GM12801 (cell line): ENCODE data around the gene CCL16.

Experiments
- CTCF ChIP-seq: IDR thresholded peaks from one replicate; pipeline ENCODE4 v1.5.1; 2011; ENCODE audit warnings: control low read depth; ENCODE audit not compliant: insufficient read length; ENCODE audit errors: extremely low read depth

CCL16 gene

GRCh38 chr17:35982409-35983191 is 1.3 kb upstream of the CCL16 start:
- TF ChIP-seq CTCF, result no peak

- no peak for TF ChIP-seq CTCF
Observed at GRCh38 chr17:35981908-35982330, 622 bp upstream of the CCL16 start.

- no peak for TF ChIP-seq CTCF
Observed at GRCh38 chr17:35978346-35978745, 3.0 kb downstream of the CCL16 start.

- no peak for TF ChIP-seq CTCF
Observed at GRCh38 chr17:35977509-35977908, 3.8 kb downstream of the CCL16 start.

GRCh38 chr17:35973333-35974260 is 7.7 kb downstream of the CCL16 start:
- TF ChIP-seq CTCF, result no peak

- TF ChIP-seq CTCF, result no peak
Observed at GRCh38 chr17:35972945-35973332, 8.4 kb downstream of the CCL16 start.

- TF ChIP-seq CTCF, result no peak
Observed at GRCh38 chr17:35972535-35972934, 8.8 kb downstream of the CCL16 start.
